ENCODE data around the gene STK10.

The STK10 gene

DNA sequence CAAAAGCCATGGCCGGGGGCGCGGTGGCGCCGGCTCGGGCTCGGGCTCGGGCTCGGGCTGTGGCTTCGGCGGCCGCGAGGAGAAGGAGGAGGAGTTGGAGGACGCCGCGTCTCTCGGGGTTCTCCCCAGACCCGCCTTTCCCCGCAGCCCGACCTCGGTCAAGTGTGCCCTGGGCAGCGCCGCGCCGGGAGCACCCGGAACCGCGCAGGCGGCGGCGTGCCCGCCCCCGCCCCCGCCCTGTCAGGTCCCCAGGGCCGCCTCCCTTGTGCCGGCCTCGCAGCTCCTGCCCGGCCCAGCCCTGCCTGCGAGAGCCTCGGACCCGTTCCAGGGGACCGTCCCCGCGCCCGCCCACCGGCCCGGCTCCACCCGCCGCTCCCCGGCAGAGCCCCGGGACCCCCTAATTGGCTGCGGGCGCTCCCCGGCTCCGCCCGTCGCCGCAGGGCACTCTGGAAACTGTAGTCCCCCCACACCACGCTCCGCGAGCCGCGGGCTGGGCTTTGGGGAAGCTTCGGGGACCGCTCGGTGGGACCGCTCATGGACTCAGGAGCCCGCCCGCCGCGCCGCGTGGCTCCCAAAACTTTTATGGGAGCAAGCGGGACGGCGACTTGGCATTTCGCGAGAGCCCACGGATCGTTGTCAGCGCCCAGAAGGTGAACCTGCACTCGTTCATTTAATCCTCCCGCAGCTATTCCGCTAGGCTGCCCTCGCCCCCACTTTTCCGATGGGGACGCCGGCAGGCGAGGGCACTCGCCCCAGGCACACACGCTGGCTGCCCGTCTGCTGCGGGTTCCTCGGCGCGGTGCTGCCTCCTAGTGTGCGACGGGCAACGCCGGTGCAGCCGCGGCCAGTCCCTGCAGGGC lies at the start of gene STK10:
STK10 (minus strand) TSS at position 192 of the 860 bp plus-strand sequence; CDS start at position 10, 182 bp downstream.
- peaks cover 0 to 46% (median 17%) of the 10 kb centered on the region in 5 donors for H3K4me1 ChIP-seq (ENCODE audit: control insufficient read depth in 5 of 5, insufficient read depth in 5 of 5, low read length in 5 of 5)
- H3K27me3 ChIP-seq (ENCODE audit: control insufficient read depth in 5 of 5, insufficient read depth in 4 of 5, low read length in 5 of 5) = no peaks in the 10 kb centered on the region
- H3K9ac ChIP-seq (ENCODE audit: low read length in 5 of 5) = peak within 1 kb of the TSS; percentile 32 to 96 (median 95)
- no peaks in the 10 kb centered on the region for H3K9me3 ChIP-seq (ENCODE audit: control insufficient read depth in 5 of 5, low read length in 5 of 5)
- H3K36me3 ChIP-seq (ENCODE audit: control insufficient read depth in 5 of 5, insufficient read depth in 5 of 5, low read length in 5 of 5) = no peaks in the 10 kb centered on the region
- H3K4me3 ChIP-seq (ENCODE audit: low read depth in 1 of 5, low read length in 5 of 5) = peak within 1 kb of the TSS; percentile 76 to 94 (median 93)
- H3K27ac ChIP-seq (ENCODE audit: low read depth, low read length) = peak within 1 kb of the TSS; percentile 97

DNA sequence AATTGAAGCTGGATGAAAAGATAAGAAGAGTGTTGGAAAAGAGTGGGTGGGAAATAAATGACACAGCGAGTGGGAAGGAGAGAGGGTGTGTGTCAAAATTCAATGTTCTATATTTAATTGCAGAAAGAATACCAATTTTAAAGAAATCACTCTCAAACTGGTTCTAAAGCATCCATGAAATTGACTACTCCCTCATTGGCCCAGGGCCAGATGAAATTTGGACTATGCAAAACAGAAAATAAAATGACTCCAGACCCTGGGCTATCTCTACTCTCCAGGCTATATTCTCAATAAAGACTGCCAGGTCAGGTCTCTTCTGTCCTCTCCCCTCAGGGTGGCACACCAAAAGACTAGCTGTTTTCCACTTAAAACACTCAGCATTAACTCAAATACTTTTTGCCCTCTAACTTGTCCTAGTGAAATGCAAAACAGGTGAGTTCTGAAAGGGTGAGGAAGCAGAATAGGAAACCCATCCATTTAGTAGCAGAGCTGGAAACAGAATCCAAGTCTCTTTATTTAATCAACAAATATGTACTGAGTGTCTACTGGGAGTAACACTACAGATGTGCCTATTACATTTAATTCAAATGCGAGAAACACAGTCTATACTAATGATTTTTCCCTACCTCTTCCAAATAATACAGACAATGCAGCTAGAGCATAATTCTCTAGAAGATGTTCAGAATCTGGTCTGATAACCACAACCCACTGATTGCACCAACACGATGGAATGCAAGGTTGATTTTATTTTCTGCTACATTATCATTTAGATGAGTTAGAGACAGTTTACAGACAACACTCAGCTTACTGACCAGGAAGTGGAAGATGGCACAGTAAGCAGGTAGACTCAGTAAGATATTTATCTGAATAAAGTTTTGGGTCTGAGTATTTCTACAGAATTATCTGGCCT lies 48.1 kb upstream of the STK10 start:
- Histone ChIP-seq H3K4me3 (ENCODE audit: low read depth in 1 of 5, low read length in 5 of 5) (no peak overlapping the region), H3K36me3 (ENCODE audit: control insufficient read depth in 5 of 5, insufficient read depth in 5 of 5, low read length in 5 of 5) (peaks cover 8 to 16% (median 11%) of the 10 kb centered on the region in 5 donors), H3K4me1 (ENCODE audit: control insufficient read depth in 5 of 5, insufficient read depth in 5 of 5, low read length in 5 of 5) (peaks cover 0 to 7% (median 6%) of the 10 kb centered on the region in 5 donors), H3K9ac (ENCODE audit: low read length in 5 of 5) (no peak overlapping the region), H3K9me3 (ENCODE audit: control insufficient read depth in 5 of 5, low read length in 5 of 5) (no peaks in the 10 kb centered on the region), H3K27ac (ENCODE audit: low read depth, low read length) (no peak overlapping the region), H3K27me3 (ENCODE audit: control insufficient read depth in 5 of 5, insufficient read depth in 4 of 5, low read length in 5 of 5) (no peaks in the 10 kb centered on the region)

DNA sequence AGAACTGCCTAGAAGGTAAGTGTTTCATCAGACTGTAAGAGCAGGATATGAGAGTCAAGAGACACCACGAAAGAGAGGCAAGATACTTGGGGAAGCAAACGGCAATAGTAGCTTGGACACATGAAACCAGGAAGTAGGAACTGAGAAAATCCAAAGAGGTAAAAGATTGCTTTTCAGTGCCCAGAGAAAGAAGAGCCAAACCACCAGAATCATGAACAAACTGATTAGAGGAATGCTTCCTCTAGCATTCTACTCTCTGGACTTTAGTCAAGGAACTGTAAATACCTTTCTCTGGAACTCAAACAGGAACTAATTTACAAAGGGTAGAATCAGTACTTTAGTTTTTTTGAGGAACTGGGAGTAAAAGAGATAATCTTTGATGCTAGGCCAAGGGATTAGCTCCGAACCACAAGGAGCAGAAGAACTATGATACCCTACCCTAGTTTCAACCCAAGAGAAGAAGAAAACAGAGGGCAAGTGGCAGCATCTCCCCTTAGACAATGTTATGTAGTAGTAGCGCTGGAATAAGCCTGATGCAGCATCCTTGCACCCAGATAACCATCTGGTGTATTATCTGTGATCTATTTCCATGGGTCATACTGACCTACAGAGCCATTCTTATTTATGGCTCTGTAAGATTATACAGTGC lies 47.2 kb upstream of the STK10 start:
- Histone ChIP-seq H3K27ac (ENCODE audit: low read depth, low read length) (no peak overlapping the region), H3K9ac (ENCODE audit: low read length in 5 of 5) (no peak overlapping the region), H3K4me1 (ENCODE audit: control insufficient read depth in 5 of 5, insufficient read depth in 5 of 5, low read length in 5 of 5) (peaks cover 0 to 7% (median 6%) of the 10 kb centered on the region in 5 donors), H3K27me3 (ENCODE audit: control insufficient read depth in 5 of 5, insufficient read depth in 4 of 5, low read length in 5 of 5) (no peaks in the 10 kb centered on the region), H3K9me3 (ENCODE audit: control insufficient read depth in 5 of 5, low read length in 5 of 5) (no peaks in the 10 kb centered on the region), H3K4me3 (ENCODE audit: low read depth in 1 of 5, low read length in 5 of 5) (no peak overlapping the region), H3K36me3 (ENCODE audit: control insufficient read depth in 5 of 5, insufficient read depth in 5 of 5, low read length in 5 of 5) (peaks cover 8 to 17% (median 11%) of the 10 kb centered on the region in 5 donors)

DNA sequence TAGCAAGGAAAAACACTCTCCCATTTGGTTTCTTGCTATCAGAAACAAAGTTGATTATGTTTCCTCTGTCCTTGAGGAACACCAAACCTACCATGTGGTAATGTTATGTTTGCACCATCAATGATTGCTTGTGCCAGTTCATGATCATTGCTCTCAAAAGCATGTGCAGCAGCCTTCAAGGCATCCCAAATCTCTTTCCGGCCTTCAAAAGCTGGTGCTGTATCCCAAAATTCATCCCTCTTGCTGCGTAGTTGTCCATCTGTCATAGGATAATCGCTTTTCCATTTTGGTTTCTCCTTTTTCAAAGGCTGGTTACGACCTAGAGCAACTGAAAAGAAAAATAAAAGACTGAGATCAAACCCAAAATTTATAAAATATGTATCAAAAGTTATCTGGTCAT lies 46.0 kb upstream of the STK10 start:
- peaks cover 0 to 7% (median 6%) of the 10 kb centered on the region in 5 donors for H3K4me1 ChIP-seq (ENCODE audit: control insufficient read depth in 5 of 5, insufficient read depth in 5 of 5, low read length in 5 of 5)
- H3K9me3 ChIP-seq (ENCODE audit: control insufficient read depth in 5 of 5, low read length in 5 of 5) = no peaks in the 10 kb centered on the region
- no peak overlapping the region for H3K27ac ChIP-seq (ENCODE audit: low read depth, low read length)

DNA sequence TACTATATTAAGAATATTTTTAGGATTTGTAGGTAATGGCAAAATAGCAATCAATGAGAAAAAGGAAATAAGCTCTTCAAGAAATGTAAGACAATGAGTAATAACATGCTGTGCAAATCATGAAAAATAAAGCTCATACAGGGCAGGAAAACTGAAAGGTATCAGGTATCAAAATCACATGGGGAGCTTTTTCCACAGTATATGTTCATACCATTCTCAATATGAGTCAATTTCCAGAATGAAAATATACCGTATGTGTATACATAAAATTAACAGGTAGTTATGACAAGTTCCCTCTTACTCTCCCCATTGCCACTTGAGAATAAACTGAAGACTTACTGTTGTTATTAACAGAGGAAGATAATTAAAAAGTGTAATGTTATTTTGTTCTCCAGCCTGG lies 41.9 kb upstream of the STK10 start:
- Histone ChIP-seq H3K36me3 (ENCODE audit: control insufficient read depth in 5 of 5, insufficient read depth in 5 of 5, low read length in 5 of 5) (peaks cover 8 to 32% (median 18%) of the 10 kb centered on the region in 5 donors), H3K27me3 (ENCODE audit: control insufficient read depth in 5 of 5, insufficient read depth in 4 of 5, low read length in 5 of 5) (no peaks in the 10 kb centered on the region), H3K4me1 (ENCODE audit: control insufficient read depth in 5 of 5, insufficient read depth in 5 of 5, low read length in 5 of 5) (no peaks in the 10 kb centered on the region), H3K9me3 (ENCODE audit: control insufficient read depth in 5 of 5, low read length in 5 of 5) (no peaks in the 10 kb centered on the region), H3K9ac (ENCODE audit: low read length in 5 of 5) (no peak overlapping the region), H3K27ac (ENCODE audit: low read depth, low read length) (no peak overlapping the region), H3K4me3 (ENCODE audit: low read depth in 1 of 5, low read length in 5 of 5) (no peak overlapping the region)

More for the DNA sequence above, 46.0 kb upstream of the STK10 start:
- H3K4me3 ChIP-seq (ENCODE audit: low read depth in 1 of 5, low read length in 5 of 5) = no peak overlapping the region
- peaks cover 8 to 23% (median 14%) of the 10 kb centered on the region in 5 donors for H3K36me3 ChIP-seq (ENCODE audit: control insufficient read depth in 5 of 5, insufficient read depth in 5 of 5, low read length in 5 of 5)
- no peaks in the 10 kb centered on the region for H3K27me3 ChIP-seq (ENCODE audit: control insufficient read depth in 5 of 5, insufficient read depth in 4 of 5, low read length in 5 of 5)
- H3K9ac ChIP-seq (ENCODE audit: low read length in 5 of 5) = no peak overlapping the region

DNA sequence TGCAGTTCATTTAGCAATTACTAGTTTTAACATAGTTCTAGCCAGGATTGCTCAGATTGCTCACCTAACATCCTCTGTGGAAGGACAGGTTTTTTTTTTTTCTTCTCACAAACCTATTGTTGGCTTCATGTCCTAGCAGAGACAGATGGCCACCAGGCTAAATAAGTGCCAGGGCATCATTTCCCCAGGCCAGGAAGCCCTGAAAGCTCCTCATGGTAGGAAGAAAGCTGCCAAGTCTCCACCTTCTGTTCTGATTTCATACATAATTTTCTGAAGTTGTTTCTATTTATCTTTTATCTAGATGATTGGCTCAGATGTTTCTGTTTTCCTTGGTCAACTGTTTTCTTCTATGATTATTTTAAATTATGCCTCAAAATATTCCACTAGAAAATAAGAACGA lies 37.0 kb upstream of the STK10 start:
- Histone ChIP-seq H3K27ac (ENCODE audit: low read depth, low read length) (no peak overlapping the region), H3K9ac (ENCODE audit: low read length in 5 of 5) (no peak overlapping the region), H3K4me3 (ENCODE audit: low read depth in 1 of 5, low read length in 5 of 5) (no peak overlapping the region), H3K36me3 (ENCODE audit: control insufficient read depth in 5 of 5, insufficient read depth in 5 of 5, low read length in 5 of 5) (peaks cover 3 to 14% (median 7%) of the 10 kb centered on the region in 5 donors), H3K9me3 (ENCODE audit: control insufficient read depth in 5 of 5, low read length in 5 of 5) (no peaks in the 10 kb centered on the region), H3K4me1 (ENCODE audit: control insufficient read depth in 5 of 5, insufficient read depth in 5 of 5, low read length in 5 of 5) (no peaks in the 10 kb centered on the region), H3K27me3 (ENCODE audit: control insufficient read depth in 5 of 5, insufficient read depth in 4 of 5, low read length in 5 of 5) (no peaks in the 10 kb centered on the region)

DNA sequence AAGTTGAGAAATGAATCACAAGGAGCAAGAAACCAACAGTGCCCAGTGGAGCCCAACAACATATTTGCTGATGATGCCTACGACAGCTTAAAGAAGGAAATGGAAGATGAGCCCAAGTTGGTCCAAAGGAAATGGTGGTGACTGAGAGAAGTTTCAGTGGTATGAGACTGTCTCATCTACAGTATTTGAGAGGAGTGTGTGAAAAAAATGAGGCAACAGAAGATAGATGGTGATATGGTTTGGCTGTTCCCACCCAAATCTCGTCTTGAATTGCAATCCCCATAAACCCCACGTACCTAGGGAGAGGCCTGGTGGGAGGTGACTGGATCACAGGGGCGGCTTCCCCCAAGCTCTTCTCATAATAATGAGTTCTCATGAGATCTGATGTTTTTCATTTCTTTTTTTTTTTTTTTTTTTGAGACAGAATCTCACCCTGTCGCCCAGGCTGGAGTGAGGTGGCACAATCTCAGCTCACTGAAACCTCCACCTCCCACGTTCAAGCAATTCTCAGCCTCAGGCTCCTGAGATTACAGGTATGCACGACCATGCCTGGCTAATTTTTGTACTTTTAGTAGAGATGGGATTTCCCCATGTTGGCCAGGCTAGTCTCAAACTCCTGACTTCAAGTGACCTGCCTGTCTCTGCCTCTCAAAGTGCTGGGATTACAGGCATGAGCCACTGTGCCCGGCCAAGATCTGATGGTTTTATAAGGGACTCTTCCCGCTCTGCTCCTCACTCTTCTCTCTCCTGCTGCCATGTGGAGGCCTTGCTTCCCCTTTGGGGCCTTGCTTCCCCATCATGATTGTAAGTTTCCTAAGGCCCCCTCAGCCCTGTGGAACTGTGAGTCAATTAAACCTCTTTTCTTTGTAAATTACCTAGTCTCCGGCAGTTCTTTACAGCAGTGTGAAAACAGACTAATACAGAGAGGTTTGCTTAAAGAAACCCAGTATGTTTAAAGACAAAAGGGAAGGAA lies 36.2 kb upstream of the STK10 start:
- Histone ChIP-seq H3K27ac (ENCODE audit: low read depth, low read length) (no peak overlapping the region), H3K9me3 (ENCODE audit: control insufficient read depth in 5 of 5, low read length in 5 of 5) (no peaks in the 10 kb centered on the region), H3K9ac (ENCODE audit: low read length in 5 of 5) (no peak overlapping the region), H3K36me3 (ENCODE audit: control insufficient read depth in 5 of 5, insufficient read depth in 5 of 5, low read length in 5 of 5) (peaks cover 3 to 14% (median 5%) of the 10 kb centered on the region in 5 donors), H3K4me3 (ENCODE audit: low read depth in 1 of 5, low read length in 5 of 5) (no peak overlapping the region), H3K27me3 (ENCODE audit: control insufficient read depth in 5 of 5, insufficient read depth in 4 of 5, low read length in 5 of 5) (no peaks in the 10 kb centered on the region), H3K4me1 (ENCODE audit: control insufficient read depth in 5 of 5, insufficient read depth in 5 of 5, low read length in 5 of 5) (no peaks in the 10 kb centered on the region)

DNA sequence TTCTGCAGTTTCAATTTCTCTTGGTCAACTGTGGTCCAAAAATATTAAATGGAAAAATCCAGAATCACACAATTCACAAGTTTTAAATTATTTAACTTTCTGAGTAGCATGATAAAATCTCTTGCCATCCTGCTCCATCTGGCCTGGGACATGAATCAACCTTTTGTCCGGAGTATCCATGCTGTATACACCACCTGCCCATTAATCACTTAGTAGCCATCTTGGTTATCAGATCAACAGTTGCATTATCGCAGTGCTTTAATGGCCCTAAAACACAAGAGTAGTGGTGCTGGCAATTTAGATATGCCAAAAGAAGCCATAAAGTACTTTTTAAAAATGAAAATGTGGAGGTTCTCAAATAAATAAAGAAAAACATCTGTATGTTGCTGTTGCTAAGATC lies 31.3 kb upstream of the STK10 start:
- no peaks in the 10 kb centered on the region for H3K4me1 ChIP-seq (ENCODE audit: control insufficient read depth in 5 of 5, insufficient read depth in 5 of 5, low read length in 5 of 5)
- H3K27me3 ChIP-seq (ENCODE audit: control insufficient read depth in 5 of 5, insufficient read depth in 4 of 5, low read length in 5 of 5) = no peaks in the 10 kb centered on the region
- no peak overlapping the region for H3K4me3 ChIP-seq (ENCODE audit: low read depth in 1 of 5, low read length in 5 of 5)
- no peak overlapping the region for H3K9ac ChIP-seq (ENCODE audit: low read length in 5 of 5)
- no peak overlapping the region for H3K27ac ChIP-seq (ENCODE audit: low read depth, low read length)
- no peaks in the 10 kb centered on the region for H3K9me3 ChIP-seq (ENCODE audit: control insufficient read depth in 5 of 5, low read length in 5 of 5)
- peaks cover 0 to 11% (median 5%) of the 10 kb centered on the region in 5 donors for H3K36me3 ChIP-seq (ENCODE audit: control insufficient read depth in 5 of 5, insufficient read depth in 5 of 5, low read length in 5 of 5)

DNA sequence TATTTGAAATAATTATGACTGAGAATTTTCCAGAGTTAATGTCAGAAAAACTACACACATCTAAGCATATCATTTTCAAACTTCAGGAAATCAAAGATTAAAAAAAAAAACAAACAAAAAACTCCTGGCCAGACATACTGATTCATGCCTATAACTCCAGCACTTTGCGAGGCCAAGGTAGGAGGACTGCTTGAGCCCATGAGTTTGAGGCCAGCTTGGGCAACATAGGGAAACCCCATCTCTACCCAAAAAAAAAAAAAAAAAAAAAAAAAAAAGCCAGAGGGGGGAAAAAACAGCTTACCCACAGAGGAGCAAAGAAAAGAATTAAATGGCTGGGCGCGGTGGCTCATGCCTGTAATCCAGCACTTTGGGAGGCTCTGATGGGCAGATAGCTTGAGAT lies 28.3 kb upstream of the STK10 start:
- no peak overlapping the region for H3K27ac ChIP-seq (ENCODE audit: low read depth, low read length)
- H3K4me3 ChIP-seq (ENCODE audit: low read depth in 1 of 5, low read length in 5 of 5) = no peak overlapping the region
- no peaks in the 10 kb centered on the region for H3K27me3 ChIP-seq (ENCODE audit: control insufficient read depth in 5 of 5, insufficient read depth in 4 of 5, low read length in 5 of 5)
- H3K36me3 ChIP-seq (ENCODE audit: control insufficient read depth in 5 of 5, insufficient read depth in 5 of 5, low read length in 5 of 5) = peaks cover 9 to 20% (median 12%) of the 10 kb centered on the region in 5 donors
- no peaks in the 10 kb centered on the region for H3K9me3 ChIP-seq (ENCODE audit: control insufficient read depth in 5 of 5, low read length in 5 of 5)
- H3K9ac ChIP-seq (ENCODE audit: low read length in 5 of 5) = no peak overlapping the region
- H3K4me1 ChIP-seq (ENCODE audit: control insufficient read depth in 5 of 5, insufficient read depth in 5 of 5, low read length in 5 of 5) = no peaks in the 10 kb centered on the region
